Vagina (tissue), 2 donors: ENCODE data around the gene OXNAD1. TPM values are rescaled to one million over a fixed set of nuclear protein-coding genes. Genes with fewer than 3 reads are reported as not detected.

Experiments used
- DNase-seq, 2 donors: peaks; one replicate each; pipeline ENCODE4 v3.0.0-alpha.2; 2017; ENCODE audit errors: extremely low spot score in 2 of 2
- H3K27ac ChIP-seq: fragments of 200-600 bp; sonication (generic); one replicate; pipeline ENCODE4 v1.5.1; 2019
- H3K27me3 ChIP-seq: fragments of 200-600 bp; sonication (generic); one replicate; pipeline ENCODE4 v1.5.1; 2019
- H3K36me3 ChIP-seq, 2 donors: fragments of 200-600 bp; sonication (generic); one replicate each; pipeline ENCODE4 v1.5.1; 2017 to 2019
- H3K4me1 ChIP-seq: fragments of 200-600 bp; sonication (generic); one replicate; pipeline ENCODE4 v1.5.1; 2019
- H3K4me3 ChIP-seq, 2 donors: fragments of 200-600 bp; sonication (generic); 1 replicate in 1 of 2; 2 replicates in 1 of 2; pipeline ENCODE4 v1.5.1; 2016 to 2019
- H3K9me3 ChIP-seq: fragments of 200-600 bp; sonication (generic); one replicate; pipeline ENCODE4 v1.5.1; 2019
- POLR2A ChIP-seq, 2 donors: fragments of 450-650 bp; IDR thresholded peaks; one replicate each; pipeline ENCODE4 v1.6.1; 2017; ENCODE audit warnings: antibody characterized with exemption in 2 of 2, mild to moderate bottlenecking in 2 of 2, moderate library complexity in 2 of 2
- POLR2AphosphoS5 ChIP-seq, 2 donors: sonication (generic); formaldehyde crosslinking; IDR thresholded peaks; one replicate each; pipeline ENCODE4 v1.9.0; 2017; ENCODE audit warnings: antibody characterized with exemption in 2 of 2, mild to moderate bottlenecking in 2 of 2, low read depth in 1 of 2; ENCODE audit not compliant: insufficient read depth in 1 of 2
- intact Hi-C: fragments of 100-400 bp; cut with DNase I; formaldehyde crosslinking; loops from one replicate; pipeline ENCODE4 v1.15.1; 2023
- total RNA-seq: library from RNA; depleted of rRNA; stranded (reverse); fragments of >200 nt; gene quantifications from one replicate; pipeline ENCODE4 v1.2.3, GENCODE V29; 2016
- TF ChIP-seq, protein P1 (sequence below), 3 experiments: fragments of 450-650 bp in 2 of 3; fragments of 200-600 bp in 1 of 3; sonication (generic) in 1 of 3; IDR thresholded peaks; one replicate each; pipeline ENCODE4 v1.5.1; 2017 to 2019; ENCODE audit warnings: antibody characterized with exemption in 3 of 3, mild to moderate bottlenecking in 2 of 3, moderate library complexity in 2 of 3

The OXNAD1 gene
- total RNA-seq, 1 donor from 2014 or later: 30.0 TPM

DNA sequence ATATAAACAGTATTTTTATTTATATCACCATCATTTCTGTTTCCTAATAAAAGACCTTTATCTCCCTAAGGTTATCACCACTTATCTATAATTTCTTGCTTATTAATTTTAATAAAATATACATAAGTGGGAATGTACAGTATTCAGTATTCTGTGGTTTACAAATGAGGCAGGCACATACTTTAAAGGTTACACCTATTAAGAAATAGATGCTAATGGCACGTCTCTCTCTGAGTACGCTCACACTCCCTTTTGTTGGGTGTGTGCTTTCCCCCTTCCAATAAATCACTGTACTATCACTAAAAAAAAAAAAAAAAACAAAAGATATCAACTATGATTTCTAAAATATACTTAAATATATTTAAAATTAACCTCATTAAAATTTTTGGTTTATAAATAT is 8.9 kb downstream of the OXNAD1 start:
- H3K4me3 ChIP-seq: no peak overlapping the region
- H3K4me1 ChIP-seq: no peaks in the 10 kb centered on the region
- no peaks in the 10 kb centered on the region for H3K27me3 ChIP-seq
- no peak for DNase-seq
- H3K36me3 ChIP-seq: peaks cover 0 to 16% of the 10 kb centered on the region in 2 donors
- intact Hi-C loops: no loop called here
- no peak overlapping the region for H3K27ac ChIP-seq
- H3K9me3 ChIP-seq: no peaks in the 10 kb centered on the region
- TF ChIP-seq POLR2A (IDR thresholded peaks at IDR 0.05): no peak
- no peak for TF ChIP-seq POLR2AphosphoS5 (IDR thresholded peaks at IDR 0.05; ENCODE audit: insufficient read depth in 1 of 2, low read depth in 1 of 2)
- TF ChIP-seq, protein P1, sequence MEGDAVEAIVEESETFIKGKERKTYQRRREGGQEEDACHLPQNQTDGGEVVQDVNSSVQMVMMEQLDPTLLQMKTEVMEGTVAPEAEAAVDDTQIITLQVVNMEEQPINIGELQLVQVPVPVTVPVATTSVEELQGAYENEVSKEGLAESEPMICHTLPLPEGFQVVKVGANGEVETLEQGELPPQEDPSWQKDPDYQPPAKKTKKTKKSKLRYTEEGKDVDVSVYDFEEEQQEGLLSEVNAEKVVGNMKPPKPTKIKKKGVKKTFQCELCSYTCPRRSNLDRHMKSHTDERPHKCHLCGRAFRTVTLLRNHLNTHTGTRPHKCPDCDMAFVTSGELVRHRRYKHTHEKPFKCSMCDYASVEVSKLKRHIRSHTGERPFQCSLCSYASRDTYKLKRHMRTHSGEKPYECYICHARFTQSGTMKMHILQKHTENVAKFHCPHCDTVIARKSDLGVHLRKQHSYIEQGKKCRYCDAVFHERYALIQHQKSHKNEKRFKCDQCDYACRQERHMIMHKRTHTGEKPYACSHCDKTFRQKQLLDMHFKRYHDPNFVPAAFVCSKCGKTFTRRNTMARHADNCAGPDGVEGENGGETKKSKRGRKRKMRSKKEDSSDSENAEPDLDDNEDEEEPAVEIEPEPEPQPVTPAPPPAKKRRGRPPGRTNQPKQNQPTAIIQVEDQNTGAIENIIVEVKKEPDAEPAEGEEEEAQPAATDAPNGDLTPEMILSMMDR (IDR thresholded peaks at IDR 0.05): no peak

DNA sequence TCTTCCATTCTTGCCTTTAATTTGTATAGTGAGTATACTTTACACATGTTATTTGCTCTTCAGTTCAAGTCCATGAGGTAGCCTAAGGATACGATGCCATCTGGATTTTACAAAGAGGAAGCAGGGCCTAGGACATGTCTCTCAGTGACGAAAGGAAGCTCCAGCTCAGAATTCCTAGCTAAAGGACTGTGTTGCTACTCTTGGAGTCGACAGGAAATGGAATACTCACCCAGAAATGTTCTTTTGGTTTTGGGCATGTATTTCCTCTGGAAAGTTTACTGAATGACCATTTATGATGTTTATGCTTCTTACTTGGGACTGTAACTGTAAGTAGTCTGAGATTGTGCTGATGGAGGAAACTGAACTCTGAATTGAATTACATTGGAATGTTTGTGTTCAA is 12.5 kb downstream of the OXNAD1 start:
- H3K36me3 ChIP-seq: peaks cover 0 to 8% of the 10 kb centered on the region in 2 donors
- H3K27ac ChIP-seq: no peak overlapping the region
- H3K9me3 ChIP-seq: no peaks in the 10 kb centered on the region
- intact Hi-C loops: no loop called here
- no peak for DNase-seq
- H3K4me1 ChIP-seq: no peaks in the 10 kb centered on the region
- TF ChIP-seq, protein P1 (IDR thresholded peaks at IDR 0.05): no peak
- TF ChIP-seq POLR2AphosphoS5 (IDR thresholded peaks at IDR 0.05; ENCODE audit: insufficient read depth in 1 of 2, low read depth in 1 of 2) (no peak), POLR2A (IDR thresholded peaks at IDR 0.05) (no peak)
- H3K27me3 ChIP-seq: no peaks in the 10 kb centered on the region
- H3K4me3 ChIP-seq: no peak overlapping the region

DNA sequence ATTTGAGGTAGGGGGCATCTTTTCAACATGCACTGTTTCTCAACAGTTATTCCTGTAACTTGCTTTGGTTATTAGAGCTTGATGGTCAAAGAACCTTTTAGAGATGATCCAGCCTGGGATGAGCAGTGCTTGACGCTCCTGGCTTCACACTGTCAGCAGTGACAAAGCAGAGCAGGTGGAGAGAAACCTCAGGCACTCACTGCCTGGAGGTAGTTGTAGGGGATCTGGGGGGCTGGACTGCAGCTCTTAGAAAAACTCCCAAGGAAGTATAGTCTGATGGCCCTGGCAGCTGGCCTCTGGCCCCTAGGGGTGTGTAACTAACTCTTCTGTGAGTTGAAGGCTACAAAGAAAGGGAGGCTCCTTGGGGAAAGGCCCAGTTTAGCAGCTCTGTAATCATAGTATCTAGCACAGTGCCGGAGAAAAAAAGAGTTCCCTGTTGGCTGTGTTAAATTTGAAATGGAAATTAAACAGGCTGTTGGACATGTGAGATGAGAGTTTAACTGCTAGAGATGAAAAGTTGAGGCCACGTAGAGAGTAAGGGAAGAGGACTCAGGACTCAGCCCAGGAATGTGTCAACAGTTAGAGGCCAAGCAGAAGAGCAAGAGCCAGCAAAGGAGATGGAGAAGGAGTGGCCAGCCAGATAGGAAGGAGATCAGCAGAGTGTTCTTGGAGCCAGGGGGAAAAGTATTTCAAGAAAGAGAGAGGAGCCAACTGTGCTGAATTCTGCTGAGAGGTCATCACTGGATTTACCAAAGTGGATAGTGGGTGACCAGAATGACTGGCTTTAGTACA is 14.2 kb downstream of the OXNAD1 start:
- Histone ChIP-seq H3K27me3 (no peaks in the 10 kb centered on the region), H3K36me3 (peaks cover 0 to 8% of the 10 kb centered on the region in 2 donors), H3K4me1 (no peaks in the 10 kb centered on the region), H3K9me3 (no peaks in the 10 kb centered on the region), H3K27ac (no peak overlapping the region), H3K4me3 (no peak overlapping the region)
- TF ChIP-seq POLR2A (IDR thresholded peaks at IDR 0.05): no peak
- TF ChIP-seq POLR2AphosphoS5 (IDR thresholded peaks at IDR 0.05; ENCODE audit: insufficient read depth in 1 of 2, low read depth in 1 of 2): no peak
- TF ChIP-seq, protein P1 (IDR thresholded peaks at IDR 0.05): no peak
- intact Hi-C loops: no loop called here
- no peak for DNase-seq

DNA sequence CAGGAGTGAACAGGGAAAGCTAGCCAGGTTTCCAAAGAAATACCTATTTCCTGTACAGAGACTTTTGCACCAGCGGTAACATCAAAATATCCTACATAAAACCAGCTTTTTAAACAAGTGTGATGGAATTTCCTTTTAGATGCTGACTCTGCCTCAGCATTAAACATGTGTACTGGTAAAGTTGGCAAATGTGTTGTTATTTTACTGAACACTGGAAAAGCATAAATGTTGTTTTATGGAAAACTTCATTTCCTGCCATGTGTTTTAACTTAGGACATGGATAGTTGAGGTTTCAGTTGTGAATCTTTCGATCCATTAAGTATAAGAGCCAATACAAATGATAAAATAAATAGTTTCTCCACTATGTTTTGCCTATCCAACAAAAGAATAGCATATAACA is 15.7 kb downstream of the OXNAD1 start:
- no peaks in the 10 kb centered on the region for H3K4me1 ChIP-seq
- no peak overlapping the region for H3K4me3 ChIP-seq
- no peaks in the 10 kb centered on the region for H3K9me3 ChIP-seq
- no peak overlapping the region for H3K27ac ChIP-seq
- peaks cover 0 to 8% of the 10 kb centered on the region in 2 donors for H3K36me3 ChIP-seq
- intact Hi-C loops: no loop called here
- no peak for DNase-seq
- H3K27me3 ChIP-seq: no peaks in the 10 kb centered on the region
- TF ChIP-seq POLR2AphosphoS5 (IDR thresholded peaks at IDR 0.05; ENCODE audit: insufficient read depth in 1 of 2, low read depth in 1 of 2) (no peak), POLR2A (IDR thresholded peaks at IDR 0.05) (no peak)
- TF ChIP-seq, protein P1 (IDR thresholded peaks at IDR 0.05): no peak

DNA sequence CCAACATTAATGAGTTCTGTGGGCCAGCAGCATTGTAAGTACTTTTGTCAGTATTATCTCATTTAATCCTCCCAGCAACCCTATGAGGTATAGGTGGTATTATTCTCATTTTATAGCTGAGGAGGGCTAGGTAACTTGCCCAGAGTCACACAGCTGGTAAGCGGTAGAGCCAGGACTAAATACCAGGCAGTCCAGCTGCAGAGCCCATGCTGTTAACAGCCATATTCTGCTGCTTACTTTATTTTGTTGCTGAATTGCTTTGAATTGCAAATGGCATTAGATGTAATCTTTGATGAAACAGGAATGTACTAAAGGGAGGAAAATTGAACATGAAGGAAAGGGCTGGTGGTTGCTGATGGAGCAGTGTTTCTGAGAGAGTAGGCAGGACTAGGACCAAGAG is 19.6 kb downstream of the OXNAD1 start:
- intact Hi-C loops: no loop called here
- H3K36me3 ChIP-seq: peaks cover 0 to 7% of the 10 kb centered on the region in 2 donors

More for the DNA sequence above, 19.6 kb downstream of the OXNAD1 start:
- Histone ChIP-seq H3K4me1 (no peaks in the 10 kb centered on the region), H3K27me3 (no peaks in the 10 kb centered on the region), H3K27ac (no peak overlapping the region), H3K9me3 (no peaks in the 10 kb centered on the region), H3K4me3 (no peak overlapping the region)
- TF ChIP-seq POLR2A (IDR thresholded peaks at IDR 0.05) (no peak), POLR2AphosphoS5 (IDR thresholded peaks at IDR 0.05; ENCODE audit: insufficient read depth in 1 of 2, low read depth in 1 of 2) (no peak)
- TF ChIP-seq, protein P1 (IDR thresholded peaks at IDR 0.05): no peak
- DNase-seq: no peak
